ENCODE measurements around the gene AZGP1.
"Not testable (repeated sequence)": the region's sequence is repeated elsewhere in the genome, so short reads cannot be mapped to it uniquely, and the experiment has no call there.

AZGP1 gene

DNA sequence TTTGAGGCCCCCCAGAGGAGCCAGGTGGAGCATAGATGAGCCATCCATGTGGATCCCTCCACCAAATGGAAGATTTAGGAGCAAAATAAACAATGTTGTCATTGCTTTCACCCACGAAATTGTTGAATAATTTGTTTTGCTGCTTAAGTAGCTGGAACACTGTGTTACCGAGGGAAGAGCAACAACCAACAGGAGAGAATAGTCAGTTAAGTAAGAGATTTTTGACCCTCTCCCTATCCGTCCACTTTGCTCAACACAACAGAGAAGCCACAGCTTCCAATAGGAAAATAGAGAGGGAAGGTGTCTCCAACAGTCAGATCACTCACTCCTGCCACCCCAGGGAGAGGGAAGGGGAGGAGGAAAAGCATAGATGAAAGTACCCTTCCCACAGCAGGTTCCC, 35.7 kb upstream of the AZGP1 start:
- H3K27ac ChIP-seq, result no peak overlapping the region
- CTCF ChIA-PET, result interaction anchor here (0.6 kb wide), 1 partner anchor 1217 kb away, joined by 3 read pairs; no protein-coding TSS in a partner anchor
- no peak for TF ChIP-seq CTCF (conservative IDR thresholded peaks at IDR 0.05; ENCODE audit: low read depth)
- DNase-seq (ENCODE audit: low spot score), result no peak
- POLR2A ChIA-PET (ENCODE audit: low non-redundant PET), result no interaction called here

DNA sequence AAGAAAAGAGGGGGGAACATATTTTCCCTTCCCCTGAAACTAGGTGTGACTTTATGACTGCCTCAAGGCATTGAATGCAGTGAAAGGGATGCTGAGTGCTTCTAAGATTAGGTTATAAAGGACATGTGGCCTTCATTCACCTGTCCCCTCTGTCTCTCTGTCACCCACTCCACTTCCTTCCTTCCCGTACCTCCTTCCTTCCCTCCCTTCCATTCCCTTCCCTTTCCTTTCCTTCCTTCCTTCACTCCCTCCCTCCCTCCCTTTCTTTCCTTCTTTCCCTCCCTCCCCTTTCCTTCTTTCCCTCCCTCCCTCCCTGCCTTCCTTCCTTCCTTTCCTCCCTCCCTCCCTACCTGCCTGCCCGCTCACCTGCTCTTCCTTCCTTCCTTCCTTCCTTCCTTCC, 35.1 kb upstream of the AZGP1 start:
- TF ChIP-seq CTCF (conservative IDR thresholded peaks at IDR 0.05; ENCODE audit: low read depth), result no peak
- DNase-seq (ENCODE audit: low spot score), result no peak
- ChIA-PET POLR2A (ENCODE audit: low non-redundant PET) (no interaction called here), CTCF (no interaction called here)
- no peak overlapping the region for H3K27ac ChIP-seq

DNA sequence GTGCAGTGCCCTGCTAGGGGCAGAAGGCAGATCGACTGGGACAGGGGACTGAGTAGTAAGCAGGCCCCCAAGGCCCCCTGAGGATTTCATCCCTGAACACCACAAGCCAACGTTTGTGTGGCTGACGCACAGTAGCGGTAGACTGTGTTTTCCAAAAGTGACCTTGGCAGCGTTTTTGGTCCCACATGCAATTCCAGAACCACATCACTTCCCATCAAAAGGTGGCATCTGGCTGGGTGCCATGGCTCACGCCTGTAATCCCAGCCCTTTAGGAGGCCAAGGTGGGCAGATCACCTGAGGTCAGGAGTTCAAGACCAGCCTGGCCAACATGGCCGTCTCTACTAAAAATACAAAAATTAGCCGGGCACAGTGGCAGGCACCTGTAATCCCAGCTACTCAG, 34.1 kb upstream of the AZGP1 start:
- CTCF ChIA-PET, result interaction anchor here (0.7 kb wide), 1 partner anchor 559 kb away, joined by 3 read pairs; no protein-coding TSS in a partner anchor
- H3K27ac ChIP-seq; POLR2A ChIA-PET (ENCODE audit: low non-redundant PET); DNase-seq (ENCODE audit: low spot score): not testable (repeated sequence)

DNA sequence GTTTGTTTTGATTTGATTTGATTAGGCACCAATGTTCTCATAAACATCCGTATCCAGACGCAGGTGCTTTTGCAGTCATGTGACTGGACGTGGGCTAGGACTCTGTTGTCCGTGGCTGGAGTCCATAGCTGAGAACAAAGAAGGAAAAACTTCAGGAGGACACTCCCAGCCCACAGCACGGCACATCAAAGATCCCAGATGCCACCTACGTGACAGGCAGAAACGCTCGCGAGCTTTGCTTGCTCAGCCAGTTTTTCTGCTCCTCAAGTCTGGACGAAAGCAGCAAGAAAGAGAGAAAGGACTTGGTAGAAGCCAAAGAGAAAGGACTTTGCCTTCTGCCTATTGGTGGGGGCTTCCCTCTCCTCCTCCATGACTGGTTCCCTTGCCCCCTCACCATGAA, 32.7 kb upstream of the AZGP1 start:
- TF ChIP-seq CTCF (conservative IDR thresholded peaks at IDR 0.05; ENCODE audit: low read depth), result no peak
- H3K27ac ChIP-seq, result no peak overlapping the region
- ChIA-PET CTCF (no interaction called here), POLR2A (ENCODE audit: low non-redundant PET) (interaction anchor here (0.5 kb wide), 1 partner anchor 18 kb away, joined by 7 read pairs; no protein-coding TSS in a partner anchor)
- DNase-seq (ENCODE audit: low spot score), result no peak

DNA sequence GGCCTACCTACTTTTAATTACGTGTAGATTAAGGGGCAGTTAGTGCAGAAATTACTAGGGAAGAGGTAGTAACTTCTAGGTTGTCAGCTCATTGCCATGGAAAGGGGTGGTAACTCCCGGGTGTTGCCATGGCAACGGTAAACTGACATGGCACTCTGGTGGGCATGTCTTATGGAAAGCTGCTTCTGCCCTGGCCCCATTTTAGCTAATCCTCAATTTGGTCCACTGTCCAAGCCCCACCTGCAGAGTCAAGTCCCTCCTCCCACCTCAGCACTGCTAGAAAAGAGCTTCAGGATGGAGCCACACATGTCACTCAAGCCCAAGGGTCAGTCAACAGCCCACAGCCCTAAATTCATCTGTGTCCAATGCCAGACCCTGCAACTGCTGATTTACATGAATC, 32.1 kb upstream of the AZGP1 start:
- CTCF ChIA-PET, result interaction anchor here (0.6 kb wide), 1 partner anchor 592 kb away, joined by 4 read pairs; no protein-coding TSS in a partner anchor
- H3K27ac ChIP-seq, result no peak overlapping the region
- no peak for DNase-seq (ENCODE audit: low spot score)
- POLR2A ChIA-PET (ENCODE audit: low non-redundant PET), result interaction anchor here (0.5 kb wide), 1 partner anchor 18 kb away, joined by 7 read pairs; no protein-coding TSS in a partner anchor
- no peak for TF ChIP-seq CTCF (conservative IDR thresholded peaks at IDR 0.05; ENCODE audit: low read depth)

- DNase-seq (ENCODE audit: low spot score), result no peak
- ChIA-PET CTCF (interaction anchor here (0.5 to 1.0 kb wide), 4 partner anchors 10 to 49 kb away, joined by 3 to 4 read pairs (median 3); no protein-coding TSS in a partner anchor), POLR2A (ENCODE audit: low non-redundant PET) (interaction anchor here (0.5 kb wide), 1 partner anchor 43 kb away, joined by 7 read pairs; no protein-coding TSS in a partner anchor)
- no peak for TF ChIP-seq CTCF (conservative IDR thresholded peaks at IDR 0.05; ENCODE audit: low read depth)
- no peak overlapping the region for H3K27ac ChIP-seq
Observed at GRCh38 chr7:100003711-100004661, 28.2 kb upstream of the AZGP1 start.

DNA sequence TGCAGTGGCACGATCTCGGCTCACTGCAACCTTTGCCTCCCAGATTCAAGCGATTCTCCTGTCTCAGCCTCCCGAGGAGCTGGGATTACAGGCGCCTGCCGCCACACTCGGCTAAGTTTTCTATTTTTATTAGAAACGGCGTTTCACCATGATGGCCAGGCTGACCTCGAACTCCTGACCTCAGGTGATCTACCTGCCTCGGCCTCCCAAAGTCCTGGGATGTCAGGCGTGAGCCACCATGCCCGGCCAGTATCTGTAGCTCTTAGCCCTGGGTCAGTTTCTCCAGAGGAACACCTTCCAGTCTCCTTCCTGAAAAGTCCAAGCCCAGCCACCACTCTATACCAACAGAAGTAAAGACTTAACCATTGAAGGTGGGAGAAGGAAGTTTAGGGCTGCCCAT, 24.4 kb upstream of the AZGP1 start:
- no peak for TF ChIP-seq CTCF (conservative IDR thresholded peaks at IDR 0.05; ENCODE audit: low read depth)
- ChIA-PET CTCF (interaction anchor here (0.7 kb wide), 1 partner anchor 465 kb away, joined by 4 read pairs; no protein-coding TSS in a partner anchor), POLR2A (ENCODE audit: low non-redundant PET) (no interaction called here)

More for the DNA sequence above, 24.4 kb upstream of the AZGP1 start:
- H3K27ac ChIP-seq, result no peak overlapping the region
- DNase-seq (ENCODE audit: low spot score), result no peak

Data from RWPE1 (cell line).